Neural progenitor cell (in vitro differentiated cells): ENCODE results near the gene ADAMTS12.

Source experiments
- CTCF ChIP-seq: fragments of 200-600 bp; sonication (generic); IDR thresholded peaks from 2 replicates; pipeline ENCODE4 v1.5.1; 2017; ENCODE audit warnings: antibody characterized with exemption, mild to moderate bottlenecking
- EZH2 ChIP-seq: fragments of 200-600 bp; sonication (generic); IDR thresholded peaks from 2 replicates; pipeline ENCODE4 v1.6.1; 2017; ENCODE audit warnings: antibody characterized with exemption, mild to moderate bottlenecking, moderate library complexity

GRCh38 chr5:33928283-33928682 is 36.5 kb upstream of the ADAMTS12 start:
- TF ChIP-seq EZH2, result no peak
- no peak for TF ChIP-seq CTCF
